Nucleus accumbens (tissue), 56 donors: Measurements from ENCODE around the gene CLCN7.

ENCODE experiments used
- DNase-seq, 56 donors: peaks; one replicate each; lab custom pipeline; 2025; lab: John Stamatoyannopoulos, UW

CLCN7 gene

DNA sequence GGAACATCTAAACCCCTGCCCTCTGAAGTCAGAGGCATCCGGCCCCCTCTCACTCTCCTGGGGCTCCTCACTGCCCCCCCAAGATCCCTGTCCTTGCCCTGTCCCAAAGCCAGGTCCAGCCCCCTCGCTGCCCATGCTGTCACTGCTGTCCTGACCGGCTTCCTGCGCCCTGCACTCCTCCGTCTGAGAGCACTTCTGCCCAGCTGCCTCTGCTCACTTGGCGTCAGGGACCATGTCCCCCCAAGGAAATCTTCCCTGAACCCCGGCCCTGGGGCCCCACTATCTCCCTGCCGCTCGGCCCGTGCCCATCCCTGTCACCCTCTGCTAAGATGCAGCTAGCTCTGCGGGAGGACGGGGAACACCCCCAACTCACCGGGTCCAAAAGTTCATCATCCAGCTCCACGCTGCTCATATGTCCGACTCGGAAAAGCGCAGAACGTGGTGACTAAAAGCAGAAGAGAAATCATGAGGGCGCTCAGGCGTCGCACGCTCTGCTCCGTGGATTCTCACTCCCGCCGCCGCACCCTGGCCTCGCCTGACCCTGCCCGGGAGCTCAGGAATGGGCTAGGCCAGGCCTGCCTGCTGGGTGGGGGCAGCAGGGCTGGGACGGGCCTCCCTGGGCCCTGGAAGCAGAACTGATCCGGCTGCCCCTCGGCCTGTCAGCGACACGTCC lies 9.8 kb downstream of the CLCN7 start:
- no peak for DNase-seq

- DNase-seq = no peak
Observed at GRCh38 chr16:1464196-1464893, 10.5 kb downstream of the CLCN7 start.

DNA sequence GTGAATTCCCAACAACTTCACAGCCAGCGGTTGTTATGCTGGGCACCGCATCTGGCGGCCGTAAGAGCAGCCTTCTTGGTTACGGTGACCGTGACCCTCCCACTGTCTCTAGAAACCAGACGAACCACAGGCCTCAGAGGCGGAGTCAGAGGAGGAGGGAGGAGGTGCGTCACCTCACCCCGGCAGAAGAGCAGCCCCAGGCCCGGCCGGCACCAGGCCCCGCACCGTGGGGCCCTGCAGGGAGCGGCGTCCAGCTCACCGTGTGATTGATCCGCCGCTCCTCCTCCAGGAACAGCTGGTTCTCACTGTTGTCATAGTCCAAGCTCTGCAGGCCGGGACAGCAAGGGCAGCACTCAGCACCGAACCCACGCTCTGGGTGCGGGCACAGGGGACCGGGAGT lies 13.7 kb downstream of the CLCN7 start:
- no peak for DNase-seq

GRCh38 chr16:1460602-1461138 lies 14.2 kb downstream of the CLCN7 start:
- no peak for DNase-seq

DNA sequence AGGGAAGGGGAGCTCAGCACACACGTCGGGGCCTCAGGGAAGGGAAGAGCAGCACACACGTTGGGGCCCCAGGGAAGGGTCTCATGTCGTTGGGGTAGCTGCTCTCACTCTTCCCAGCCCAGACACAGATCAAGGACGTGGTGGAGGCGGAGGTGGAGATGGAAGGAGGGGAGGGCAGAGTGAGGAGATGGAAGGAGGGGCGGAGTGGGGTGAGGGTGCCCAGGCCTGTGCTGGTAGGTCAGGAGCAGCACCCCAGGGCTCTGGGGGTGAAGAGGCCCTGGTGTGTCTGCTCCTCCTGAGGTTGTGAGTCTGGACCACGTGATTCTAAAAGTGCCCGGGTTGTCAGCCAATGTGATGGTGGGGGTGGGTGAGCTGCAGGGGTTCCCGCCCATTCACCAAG lies 14.9 kb downstream of the CLCN7 start:
- no peak for DNase-seq

DNA sequence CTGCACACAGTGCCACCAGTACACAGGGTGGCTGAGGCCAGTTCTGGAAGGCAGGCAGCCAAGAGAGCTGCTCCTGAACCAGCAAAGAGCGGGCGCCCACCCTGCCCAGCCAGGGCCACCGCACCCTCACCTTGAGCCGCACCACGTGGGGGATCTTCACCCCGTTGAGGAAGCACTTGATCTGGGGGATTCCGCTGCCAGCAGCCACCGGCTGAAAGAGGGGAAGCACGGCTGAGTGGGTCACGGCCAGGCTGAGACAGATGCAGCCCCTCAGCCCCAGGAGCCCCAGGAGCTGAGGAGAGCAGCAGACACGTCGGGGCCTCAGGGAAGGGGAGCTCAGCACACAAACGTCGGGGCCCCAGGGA lies 15.9 kb downstream of the CLCN7 start:
- DNase-seq = no peak

DNA sequence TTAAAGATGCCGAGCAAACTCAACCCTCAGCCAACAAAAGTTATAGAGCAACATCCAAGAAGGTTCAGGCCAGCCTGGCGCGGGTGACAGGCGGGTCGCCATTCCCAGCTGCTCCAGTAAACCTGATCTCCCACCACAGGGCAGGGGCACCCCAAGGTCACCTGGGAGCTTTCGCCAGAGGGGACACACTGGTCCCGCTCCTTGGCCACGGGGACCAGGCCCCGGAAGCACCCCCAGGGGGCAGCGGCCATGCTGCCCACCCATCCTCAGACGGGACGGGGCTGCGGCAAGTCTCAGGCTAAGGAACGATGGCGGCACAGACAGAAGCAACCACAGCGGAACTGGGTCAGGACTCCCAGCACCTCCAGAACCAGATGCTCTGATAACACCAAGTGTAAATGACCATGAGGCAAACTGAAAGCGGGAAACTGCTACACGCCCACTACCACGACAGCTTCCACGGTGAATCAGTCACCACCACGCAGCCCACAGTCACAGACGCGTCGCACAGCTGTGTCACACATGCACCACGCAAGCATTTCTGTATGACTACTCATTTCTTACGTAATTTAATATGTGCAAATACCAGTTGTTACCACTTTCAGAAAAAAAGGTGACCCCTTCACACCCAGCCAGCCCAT lies 16.4 kb downstream of the CLCN7 start:
- DNase-seq = peak in 9 of 56 donors; percentile 5 to 22 (median 14)

GRCh38 chr16:1457489-1458245 lies 17.2 kb downstream of the CLCN7 start:
- DNase-seq = no peak

GRCh38 chr16:1456951-1457350 lies 17.9 kb downstream of the CLCN7 start:
- DNase-seq = no peak

DNA sequence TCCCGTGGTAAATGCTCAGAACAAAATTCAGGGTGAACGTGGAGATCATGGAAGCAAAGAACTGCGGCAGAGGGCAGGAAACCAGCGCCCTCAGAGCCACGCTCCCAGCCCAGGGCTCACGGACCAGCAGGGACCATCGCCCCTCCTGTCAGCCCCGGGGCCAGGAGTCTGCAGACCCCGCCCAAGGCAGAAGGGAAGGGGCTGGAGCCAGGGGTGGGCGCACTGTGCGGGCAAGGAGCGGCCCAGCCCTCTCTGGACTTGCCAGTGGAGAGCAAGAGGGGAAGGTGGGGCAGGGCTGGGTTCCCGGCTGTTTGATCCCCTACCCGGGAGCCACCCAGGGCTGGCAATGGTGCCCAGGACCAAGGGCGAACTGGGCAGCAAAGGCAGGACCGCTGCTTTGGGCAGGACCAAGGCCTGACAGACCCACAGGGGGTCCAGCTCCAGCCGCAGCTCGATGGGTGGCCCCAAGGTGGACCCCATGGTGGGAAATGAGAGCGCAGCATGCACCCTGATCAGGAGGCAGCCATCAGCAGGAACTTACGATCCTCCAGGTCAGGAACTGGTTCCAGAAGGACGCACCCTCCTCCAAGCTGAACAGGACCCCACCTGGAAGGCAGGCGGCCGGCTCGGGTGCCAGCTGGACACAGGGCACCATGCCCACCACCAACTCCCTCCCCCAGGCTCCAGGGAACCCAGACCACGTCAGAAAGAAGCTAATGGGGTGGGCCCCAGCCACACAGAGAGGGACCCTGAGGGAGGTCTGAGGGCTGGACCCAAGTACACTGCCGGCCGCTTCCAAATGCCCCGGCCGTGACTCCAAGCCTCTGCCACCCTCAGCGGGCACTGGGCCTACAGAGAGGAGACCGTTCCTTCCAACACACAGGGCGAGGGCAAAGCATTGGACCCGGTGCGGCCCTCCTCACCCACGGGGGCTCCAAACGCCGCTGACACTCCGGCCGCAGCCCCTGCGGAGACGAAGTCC lies 19.3 kb downstream of the CLCN7 start:
- no peak for DNase-seq

DNA sequence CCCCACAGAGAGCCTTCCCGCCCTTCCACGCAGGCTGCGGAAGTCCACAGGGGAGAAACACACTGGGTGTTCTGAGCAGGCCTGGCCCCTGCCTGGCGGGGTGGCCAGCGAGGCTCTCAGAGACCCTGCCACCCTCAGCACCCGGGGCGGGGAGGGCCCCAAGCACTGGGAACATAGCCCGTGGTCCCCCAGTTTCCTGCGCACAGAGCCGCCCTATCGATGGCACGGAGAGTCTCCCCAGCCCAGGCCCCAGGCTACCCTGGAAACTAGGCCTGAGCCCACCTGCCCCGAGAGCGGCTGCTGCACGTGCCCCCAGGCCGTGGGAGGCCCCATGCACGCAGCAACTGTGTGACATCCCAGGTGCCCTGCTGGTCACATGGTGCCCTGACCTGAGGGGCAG lies 20.3 kb downstream of the CLCN7 start:
- no peak for DNase-seq

DNA sequence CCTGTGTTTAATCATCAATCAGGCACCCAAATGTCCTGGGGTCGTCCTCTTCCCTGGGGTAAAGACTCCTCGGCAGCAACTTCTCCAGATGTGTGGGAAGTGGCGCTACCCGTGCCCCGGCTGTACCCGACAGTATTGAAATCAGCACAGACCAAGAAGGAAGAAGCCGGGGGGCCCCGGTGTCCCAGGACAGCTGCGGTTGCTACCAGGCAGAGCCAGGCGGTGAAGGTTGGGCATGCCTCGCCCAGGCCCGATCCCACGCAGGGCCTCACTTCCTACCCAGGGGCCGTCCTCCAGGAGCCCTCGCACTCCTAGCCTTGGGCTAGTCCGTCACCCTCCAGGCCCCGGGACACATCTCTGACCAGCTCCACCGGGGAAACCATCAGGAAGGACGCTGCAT lies 21.5 kb downstream of the CLCN7 start:
- no peak for DNase-seq

DNA sequence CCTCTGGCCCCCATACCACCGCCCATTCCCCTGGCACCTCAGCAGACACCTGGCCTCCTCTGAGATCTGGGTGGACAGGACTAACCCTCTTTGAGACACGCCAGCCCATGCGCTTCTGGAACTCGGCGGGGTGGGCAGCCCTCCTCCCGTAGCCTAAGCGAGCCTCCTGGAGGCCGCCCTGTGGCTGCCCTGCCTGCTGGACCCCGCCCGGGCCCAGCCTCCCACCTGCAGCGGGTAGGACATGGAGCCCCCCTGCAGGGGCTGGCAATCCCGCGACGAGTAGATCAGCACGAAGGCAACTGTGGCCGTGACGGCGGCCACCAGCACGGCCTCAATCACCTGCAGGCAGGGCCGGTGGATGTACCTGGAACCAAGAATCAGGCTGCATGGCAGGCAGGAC lies 22.3 kb downstream of the CLCN7 start:
- DNase-seq = no peak

GRCh38 chr16:1451702-1452392 lies 23.0 kb downstream of the CLCN7 start:
- DNase-seq = no peak

DNA sequence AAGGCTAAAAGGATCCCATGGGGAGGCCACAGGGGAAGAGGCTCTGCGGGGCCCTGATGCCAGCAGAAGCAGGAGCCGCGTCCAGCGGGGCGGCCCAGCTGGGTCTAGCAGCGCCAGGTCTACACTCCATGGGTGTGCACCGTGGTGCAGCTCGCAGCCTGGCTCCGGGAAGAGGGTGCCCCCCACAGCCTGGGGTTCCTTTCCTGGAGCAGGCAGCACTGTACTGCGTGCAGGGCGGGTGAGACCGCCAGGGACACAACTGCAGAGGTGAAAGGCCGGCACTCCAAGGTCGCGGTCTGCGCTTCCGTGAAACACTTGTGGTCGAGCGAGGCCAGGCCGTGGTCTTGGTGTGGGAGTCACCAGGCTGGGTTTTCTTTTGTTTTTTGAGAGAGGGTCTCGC lies 24.0 kb downstream of the CLCN7 start:
- DNase-seq = no peak

DNA sequence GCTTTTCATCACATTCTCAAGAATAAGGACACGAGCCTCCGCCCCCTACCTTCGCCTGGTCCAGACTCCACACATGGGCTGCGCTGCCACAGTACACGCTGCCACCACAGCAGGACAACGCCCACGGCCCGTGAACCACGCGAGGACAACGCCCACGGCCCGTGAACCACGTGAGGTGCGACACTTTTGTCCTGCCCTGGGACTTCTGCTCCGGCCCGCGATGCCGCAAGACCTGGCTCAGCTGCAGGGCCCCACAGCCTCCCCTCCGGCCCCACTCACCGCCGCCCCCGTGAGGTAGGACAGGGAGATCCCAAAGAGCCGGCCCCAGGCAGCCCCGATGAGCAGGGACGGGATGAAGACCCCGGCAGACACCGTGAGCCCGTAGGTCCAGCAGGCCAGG lies 24.6 kb downstream of the CLCN7 start:
- DNase-seq = no peak

GRCh38 chr16:1449201-1449788 lies 25.5 kb downstream of the CLCN7 start:
- DNase-seq = no peak

DNA sequence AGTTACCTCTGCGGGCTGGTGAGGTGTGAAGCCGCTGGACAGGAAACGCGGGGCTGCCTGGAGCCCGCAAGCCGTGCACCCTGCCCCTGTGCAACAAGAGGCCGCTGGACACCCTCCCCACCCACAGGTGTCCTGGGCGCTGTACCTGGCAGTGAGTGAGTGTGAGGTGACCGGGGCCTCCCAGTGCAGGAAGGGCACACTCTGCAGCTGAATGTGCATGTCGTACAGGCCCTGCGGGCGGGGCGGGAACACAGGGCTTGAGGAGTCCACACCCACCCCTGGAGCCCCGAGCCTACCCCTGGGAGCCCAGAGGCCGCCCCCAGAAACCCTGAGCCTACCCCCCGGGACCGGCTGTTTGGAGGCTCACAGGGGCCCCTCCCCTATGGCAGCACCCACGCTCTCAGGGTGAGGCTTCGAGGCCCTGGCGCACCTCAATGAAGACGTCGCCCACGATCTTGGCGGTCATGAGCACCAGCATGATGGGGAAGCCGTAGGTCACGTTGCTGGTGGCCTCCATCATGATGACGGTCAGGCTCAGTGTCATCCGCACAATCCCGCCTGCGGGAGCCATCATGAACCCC lies 26.2 kb downstream of the CLCN7 start:
- DNase-seq = no peak
